Measurements from ENCODE around the gene HOXA5.
A peak's percentile ranks its signal among the peaks of the same experiment; 100 is the strongest.

The HOXA5 gene

DNA sequence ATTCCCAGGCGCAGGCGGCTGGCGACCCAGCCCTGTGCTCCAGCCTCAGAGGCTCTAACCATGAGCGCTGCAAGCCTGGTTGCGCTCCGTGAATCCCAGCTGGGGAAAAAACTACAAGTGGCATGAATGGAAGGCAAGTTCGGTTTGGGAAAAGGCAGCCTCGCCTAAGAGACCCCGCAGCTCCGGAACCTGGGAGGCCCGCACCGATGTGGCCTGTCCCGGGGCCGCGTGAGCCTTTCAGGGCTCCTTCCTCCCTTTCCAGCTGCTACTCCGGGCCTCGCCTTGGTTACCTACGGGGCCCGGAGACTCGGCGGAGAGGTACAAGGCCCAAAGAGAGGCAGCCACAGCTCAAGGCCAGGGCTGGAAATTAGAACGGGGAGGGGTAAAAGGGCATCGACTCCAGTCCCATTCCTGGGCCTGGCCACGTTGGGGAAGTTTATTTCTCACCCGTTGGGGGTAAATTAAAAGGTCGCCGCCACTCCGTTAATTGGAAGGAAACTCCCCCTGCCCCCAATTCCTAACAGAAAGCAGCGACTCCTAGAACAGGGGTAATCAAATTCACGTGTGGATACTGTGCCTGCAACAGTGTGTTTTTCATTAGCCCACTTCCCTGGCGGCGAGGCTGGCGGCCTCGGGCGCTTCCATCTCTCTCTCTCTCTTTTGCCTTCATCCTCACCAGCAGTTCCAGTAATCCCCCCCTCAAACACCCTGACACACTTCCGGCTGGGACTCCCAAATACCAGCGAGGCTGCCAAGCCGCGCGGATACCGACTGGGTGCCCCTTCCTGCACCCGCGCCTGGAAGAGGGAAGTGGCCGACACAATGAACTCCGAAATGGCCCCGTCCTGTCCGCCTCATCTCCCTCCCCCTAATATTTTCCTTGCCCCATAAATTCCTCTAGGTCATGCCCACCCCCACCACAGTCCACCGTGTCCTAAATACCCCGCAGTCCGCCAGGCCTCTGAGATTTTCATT, 23.3 kb upstream of the HOXA5 start:
- peak overlapping the region; percentile 96 for H3K27ac ChIP-seq
- TF ChIP-seq, protein P1, sequence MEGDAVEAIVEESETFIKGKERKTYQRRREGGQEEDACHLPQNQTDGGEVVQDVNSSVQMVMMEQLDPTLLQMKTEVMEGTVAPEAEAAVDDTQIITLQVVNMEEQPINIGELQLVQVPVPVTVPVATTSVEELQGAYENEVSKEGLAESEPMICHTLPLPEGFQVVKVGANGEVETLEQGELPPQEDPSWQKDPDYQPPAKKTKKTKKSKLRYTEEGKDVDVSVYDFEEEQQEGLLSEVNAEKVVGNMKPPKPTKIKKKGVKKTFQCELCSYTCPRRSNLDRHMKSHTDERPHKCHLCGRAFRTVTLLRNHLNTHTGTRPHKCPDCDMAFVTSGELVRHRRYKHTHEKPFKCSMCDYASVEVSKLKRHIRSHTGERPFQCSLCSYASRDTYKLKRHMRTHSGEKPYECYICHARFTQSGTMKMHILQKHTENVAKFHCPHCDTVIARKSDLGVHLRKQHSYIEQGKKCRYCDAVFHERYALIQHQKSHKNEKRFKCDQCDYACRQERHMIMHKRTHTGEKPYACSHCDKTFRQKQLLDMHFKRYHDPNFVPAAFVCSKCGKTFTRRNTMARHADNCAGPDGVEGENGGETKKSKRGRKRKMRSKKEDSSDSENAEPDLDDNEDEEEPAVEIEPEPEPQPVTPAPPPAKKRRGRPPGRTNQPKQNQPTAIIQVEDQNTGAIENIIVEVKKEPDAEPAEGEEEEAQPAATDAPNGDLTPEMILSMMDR (conservative IDR thresholded peaks at IDR 0.05; ENCODE audit: low read depth) = no peak
- ChIA-PET CTCF (interaction anchor here (0.6 to 1.4 kb wide), 5 partner anchors 12 to 43 kb away, joined by 3 to 5 read pairs (median 4); no protein-coding TSS in a partner anchor), POLR2A (ENCODE audit: low non-redundant PET) (no interaction called here)
- DNase-seq (ENCODE audit: low spot score) = no peak

DNA sequence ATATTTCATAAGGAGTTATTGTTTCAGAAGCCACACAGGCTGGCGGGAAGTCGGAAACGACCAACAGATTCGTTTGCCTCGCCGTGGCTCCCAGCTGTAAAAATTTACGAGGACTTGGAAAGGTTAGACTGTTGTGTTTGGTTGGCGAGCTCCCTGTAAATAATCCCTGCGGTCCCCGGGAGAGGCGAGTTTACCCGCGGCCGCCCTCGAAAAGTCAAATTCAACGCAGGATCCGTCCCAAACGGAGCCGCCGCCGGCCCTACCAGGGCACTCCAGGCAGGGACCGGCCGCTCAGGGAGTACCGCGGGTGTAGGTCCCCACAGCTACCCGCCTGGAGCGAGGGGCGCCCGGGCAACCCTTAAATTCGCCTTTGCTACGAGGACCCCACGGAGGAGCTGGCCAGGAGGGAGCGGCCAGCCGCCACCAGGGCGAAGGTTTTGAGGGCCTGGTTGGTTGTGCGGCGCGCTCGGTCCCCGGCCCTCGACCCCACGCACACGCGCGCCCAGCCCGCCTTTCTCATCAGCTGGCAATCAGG, 22.6 kb upstream of the HOXA5 start:
- DNase-seq (ENCODE audit: low spot score) = no peak
- TF ChIP-seq, protein P1 (conservative IDR thresholded peaks at IDR 0.05; ENCODE audit: low read depth) = no peak
- CTCF ChIA-PET = interaction anchor here (0.5 to 1.4 kb wide), 7 partner anchors 12 to 220 kb away, joined by 3 to 5 read pairs (median 3); no protein-coding TSS in a partner anchor
- POLR2A ChIA-PET (ENCODE audit: low non-redundant PET) = interaction anchor here (0.7 kb wide), 1 partner anchor 23 kb away, joined by 3 read pairs; the partner anchor contains the start of gene HOXA5
- peak overlapping the region; percentile 96 for H3K27ac ChIP-seq

DNA sequence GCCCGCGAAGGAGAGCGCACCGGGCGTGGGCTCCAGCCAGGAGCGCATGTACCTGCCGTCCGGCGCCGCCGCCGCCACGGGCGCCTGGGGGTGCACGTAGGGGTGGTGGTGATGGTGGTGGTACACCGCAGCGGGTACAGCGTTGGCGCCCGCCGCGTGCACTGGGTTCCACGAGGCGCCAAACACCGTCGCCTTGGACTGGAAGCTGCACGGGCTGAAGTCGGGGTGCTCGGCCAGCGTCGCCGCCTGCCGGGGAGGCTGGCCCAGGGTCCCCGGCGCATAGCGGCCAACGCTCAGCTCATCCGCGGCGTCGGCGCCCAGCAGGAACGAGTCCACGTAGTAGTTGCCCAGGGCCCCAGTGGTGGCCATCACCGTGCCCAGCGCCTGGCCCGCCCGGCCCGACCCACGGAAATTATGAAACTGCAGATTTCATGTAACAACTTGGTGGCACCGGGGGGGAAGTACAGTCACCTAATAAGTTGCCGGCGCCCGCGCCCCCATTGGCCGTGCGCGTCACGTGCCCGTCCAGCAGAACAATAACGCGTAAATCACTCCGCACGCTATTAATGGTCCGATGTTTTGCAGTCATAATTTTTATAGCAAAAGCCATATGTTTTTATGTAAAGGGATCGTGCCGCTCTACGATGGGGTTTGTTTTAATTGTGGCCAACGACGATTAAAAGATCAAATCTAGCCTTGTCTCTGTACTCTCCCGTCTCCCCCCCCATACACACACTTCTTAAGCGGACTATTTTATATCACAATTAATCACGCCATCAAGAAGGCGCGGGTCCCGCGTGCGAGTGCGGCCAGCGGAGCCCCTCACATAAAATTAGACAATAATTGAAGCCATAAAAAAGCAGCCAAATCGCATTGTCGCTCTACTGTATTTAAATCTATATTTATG, 21.9 kb upstream of the HOXA5 start, which contains the start of gene HOXA9:
TSS of gene HOXA9 (minus strand) at position 449 of the 907 bp plus-strand sequence. CDS start at position 369, 80 bp downstream.
- peak; percentile 87 for DNase-seq (ENCODE audit: low spot score)
- peak within 1 kb of the TSS; percentile 96 for H3K27ac ChIP-seq
- TF ChIP-seq, protein P1 (conservative IDR thresholded peaks at IDR 0.05; ENCODE audit: low read depth) = no peak
- ChIA-PET POLR2A (ENCODE audit: low non-redundant PET) (interaction anchor here (0.5 to 0.7 kb wide), 2 partner anchors 14 to 22 kb away, joined by 3 read pairs; partner anchors contain the start of gene HOXA5), CTCF (interaction anchor here (0.5 to 1.4 kb wide), 6 partner anchors 13 to 220 kb away, joined by 3 to 5 read pairs (median 3); no protein-coding TSS in a partner anchor)

DNA sequence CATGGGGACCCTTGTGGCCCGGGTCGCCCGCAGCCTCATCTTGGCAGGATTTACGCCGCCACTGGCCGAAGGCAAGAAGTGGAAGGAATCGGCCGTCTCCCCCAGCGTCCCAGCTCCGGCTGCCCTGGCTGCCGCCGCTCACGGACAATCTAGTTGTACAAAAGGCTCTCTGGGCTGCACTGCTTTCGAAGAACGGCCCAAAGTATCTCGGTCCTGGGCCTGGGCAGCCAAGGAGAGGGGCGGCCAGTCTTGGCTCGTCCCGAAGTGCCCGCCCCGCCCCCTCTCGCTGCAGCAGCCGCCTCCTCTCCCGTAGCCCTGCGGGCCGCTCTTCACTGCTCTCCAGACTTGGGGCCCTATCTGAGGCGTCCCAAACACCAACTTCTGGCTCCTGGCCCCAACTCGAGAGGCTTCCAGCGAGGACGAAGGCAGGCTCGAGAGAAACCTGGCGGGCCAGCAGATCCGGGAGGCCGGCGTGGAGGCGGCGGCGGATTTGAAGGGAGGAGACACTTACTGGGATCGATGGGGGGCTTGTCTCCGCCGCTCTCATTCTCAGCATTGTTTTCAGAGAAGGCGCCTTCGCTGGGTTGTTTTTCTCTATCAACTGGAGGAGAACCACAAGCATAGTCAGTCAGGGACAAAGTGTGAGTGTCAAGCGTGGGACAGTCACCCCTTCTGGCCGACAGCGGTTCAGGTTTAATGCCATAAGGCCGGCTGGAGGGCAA, 21.0 kb upstream of the HOXA5 start:
- ChIA-PET CTCF (interaction anchor here (0.6 to 1.2 kb wide), 4 partner anchors 9 to 211 kb away, joined by 3 to 6 read pairs (median 3); partner anchors contain the start of gene HOXA10), POLR2A (ENCODE audit: low non-redundant PET) (no interaction called here)
- TF ChIP-seq, protein P1 (conservative IDR thresholded peaks at IDR 0.05; ENCODE audit: low read depth) = peak; percentile 58
- H3K27ac ChIP-seq = peak overlapping the region; percentile 96
- DNase-seq (ENCODE audit: low spot score) = no peak

DNA sequence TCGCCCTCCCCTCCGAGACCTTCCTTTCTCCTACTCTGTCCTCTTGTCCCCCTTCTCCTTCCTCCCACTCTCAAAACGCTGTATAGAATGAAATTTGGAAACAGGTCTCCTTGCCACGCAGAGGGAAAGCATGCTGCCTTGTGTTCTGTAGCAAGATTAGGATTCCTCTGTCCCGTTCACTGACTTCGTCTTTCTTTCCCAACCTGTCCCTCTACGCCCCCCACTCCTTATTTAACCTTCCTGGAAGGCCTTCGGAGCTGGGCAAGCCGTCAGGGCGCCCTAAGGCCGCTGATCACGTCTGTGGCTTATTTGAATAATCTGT, 20.5 kb upstream of the HOXA5 start:
- POLR2A ChIA-PET (ENCODE audit: low non-redundant PET) = no interaction called here
- H3K27ac ChIP-seq = peak overlapping the region; percentile 96
- TF ChIP-seq, protein P1 (conservative IDR thresholded peaks at IDR 0.05; ENCODE audit: low read depth) = no peak
- CTCF ChIA-PET = interaction anchor here (0.8 to 1.2 kb wide), 2 partner anchors 10 to 16 kb away, joined by 3 to 6 read pairs; partner anchors contain the start of gene HOXA10
- DNase-seq (ENCODE audit: low spot score) = no peak

All from RWPE1 (cell line).